Measurements from ENCODE around the gene AKAP8.

DNA sequence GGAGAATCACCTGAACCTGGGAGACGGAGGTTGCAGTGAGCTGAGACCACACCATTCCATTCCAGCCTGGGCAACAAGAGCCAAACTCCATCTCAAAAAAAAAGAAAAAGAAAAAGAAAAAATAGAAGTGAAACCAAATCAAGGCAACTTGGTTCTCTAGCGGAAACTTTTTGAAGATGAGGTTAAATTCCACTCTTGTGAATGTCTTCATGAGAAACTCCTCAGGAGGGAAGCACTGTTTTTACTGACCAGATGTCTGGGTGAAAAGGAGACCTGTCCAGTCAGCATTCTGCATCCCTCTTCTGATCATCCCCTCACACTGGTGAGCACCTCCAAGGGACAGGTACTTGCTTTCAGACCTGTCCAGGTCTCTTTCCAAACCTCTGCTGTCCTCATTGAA, 63.1 kb downstream of the AKAP8 start:
- TF ChIP-seq TARDBP (IDR thresholded peaks at IDR 0.05) (no peak), FOXK2 (IDR thresholded peaks at IDR 0.05) (no peak), ELF4 (IDR thresholded peaks at IDR 0.05) (no peak), L3MBTL2 (conservative IDR thresholded peaks at IDR 0.05) (no peak), NFRKB (IDR thresholded peaks at IDR 0.05) (no peak)

All from HEK293T (cell line).